OCI-LY3 (cell line): ENCODE data around the gene MMS22L.

Experiments
- H2AFZ ChIP-seq: fragments of 200-600, 300-600 bp; shearing (Covaris generic); 2 replicates; pipeline ENCODE4 v1.6.0; 2014; ENCODE audit warnings: antibody characterized with exemption, low read depth, low read length
- H3K27ac ChIP-seq: fragments of 200-600, 300-600 bp; sonication (generic); 2 replicates; pipeline ENCODE4 v1.5.1; 2014; ENCODE audit warnings: mild to moderate bottlenecking, low read length, moderate library complexity, mixed read lengths
- H3K27me3 ChIP-seq: fragments of 200-600, 300-600 bp; sonication (generic); 2 replicates; pipeline ENCODE4 v1.6.1; 2014; ENCODE audit warnings: low read depth, low read length, mixed read lengths
- H3K36me3 ChIP-seq: fragments of 200-600, 300-600 bp; sonication (generic); replicated peaks from 2 replicates; pipeline ENCODE3; 2014; ENCODE audit warnings: low read depth, low read length, mixed read lengths
- H3K4me1 ChIP-seq: fragments of 300-600, 200-600 bp; sonication (generic); 2 replicates; pipeline ENCODE4 v1.6.1; 2014; ENCODE audit warnings: low read length, mixed read lengths
- H3K4me2 ChIP-seq: fragments of 200-600, 300-600 bp; sonication (generic); 2 replicates; pipeline ENCODE4 v1.6.1; 2014; ENCODE audit warnings: low read length, mixed read lengths
- H3K4me3 ChIP-seq: fragments of 300-600, 200-600 bp; sonication (generic); 2 replicates; pipeline ENCODE4 v1.5.1; 2014; ENCODE audit warnings: antibody characterized with exemption, mild to moderate bottlenecking, low read length, moderate library complexity
- H3K79me2 ChIP-seq: fragments of 300-600, 200-600 bp; shearing (Covaris generic); 2 replicates; pipeline ENCODE4 v1.6.1; 2014; ENCODE audit warnings: mild to moderate bottlenecking, low read length, mixed read lengths
- H3K9ac ChIP-seq: fragments of 300-600, 200-600 bp; shearing (Covaris generic); 2 replicates; pipeline ENCODE4 v1.6.0; 2014; ENCODE audit warnings: mild to moderate bottlenecking, low read length, moderate library complexity
- H3K9me3 ChIP-seq: fragments of 200-600, 300-600 bp; shearing (Covaris generic); 2 replicates; pipeline ENCODE4 v1.6.1; 2014; ENCODE audit warnings: low read length, mixed read lengths; ENCODE audit not compliant: insufficient read depth
- H4K20me1 ChIP-seq: fragments of 200-600, 300-600 bp; sonication (generic); 2 replicates; pipeline ENCODE4 v1.6.1; 2016; ENCODE audit warnings: low read length, mixed read lengths; ENCODE audit not compliant: insufficient read depth
- EZH2phosphoT487 ChIP-seq: fragments of 200-600 bp; shearing (Covaris generic); IDR thresholded peaks from 2 replicates; pipeline ENCODE4 v1.6.1; 2018; ENCODE audit warnings: antibody characterized with exemption, mixed run types, low read depth
- TF ChIP-seq, protein P1 (sequence below): fragments of 200-600, 300-600 bp; sonication (generic); IDR thresholded peaks from 2 replicates; pipeline ENCODE4 v1.5.1; 2014; ENCODE audit warnings: antibody characterized with exemption, low read length, low read depth

MMS22L gene

DNA sequence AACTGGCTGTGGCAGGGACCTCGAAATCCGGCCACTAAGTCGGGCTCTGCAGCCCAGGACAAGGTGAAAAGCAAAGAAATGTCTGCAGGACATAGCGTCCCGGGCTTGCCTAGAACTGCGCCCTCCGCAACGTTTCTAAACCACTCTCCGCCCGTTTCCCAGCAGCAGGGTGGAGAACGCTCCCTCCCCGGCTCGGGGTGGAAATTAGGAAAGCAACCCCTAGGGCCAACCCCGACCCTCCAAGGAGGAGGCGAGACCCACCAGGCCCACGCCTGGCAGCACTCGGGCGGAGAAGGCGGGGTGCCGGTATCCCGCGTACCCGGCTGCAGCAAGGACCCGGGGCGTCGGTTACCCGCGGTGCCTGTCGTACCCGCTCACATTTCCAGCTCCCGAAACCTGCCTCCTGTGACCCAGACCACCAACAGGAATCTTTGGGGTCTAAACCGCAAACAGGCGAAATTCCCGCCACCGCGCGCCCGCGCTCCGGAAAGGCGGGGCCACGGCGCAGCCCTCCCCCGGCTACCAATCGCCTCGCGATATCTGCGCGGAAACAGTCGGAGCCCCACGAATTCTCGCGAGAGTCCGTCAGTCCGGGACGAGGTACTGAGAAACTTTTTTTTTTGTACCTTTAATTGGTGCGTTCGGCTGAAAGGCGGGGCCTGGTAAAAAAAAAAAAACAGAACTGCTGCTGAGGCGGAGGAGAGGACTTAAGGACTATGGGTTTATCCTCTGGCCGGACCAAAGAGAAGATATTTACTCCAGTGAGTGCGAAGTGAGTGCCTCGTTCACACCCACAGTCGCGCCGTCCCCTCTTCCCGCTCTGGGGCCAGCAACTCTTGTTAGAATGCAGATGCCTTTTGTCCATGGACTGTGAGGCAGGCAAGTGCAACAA lies at the start of gene MMS22L:
TSS of gene MMS22L (minus strand) at position 491 of the 892 bp plus-strand sequence. CDS start 739 bp downstream, outside the sequence.
- H3K4me2 ChIP-seq: peak within 1 kb of the TSS; percentile 94
- H3K27ac ChIP-seq: peak within 1 kb of the TSS; percentile 61
- H3K4me1 ChIP-seq: peaks cover 15% of the 10 kb centered on the region; the same call in 1 of the 2 replicates
- H3K79me2 ChIP-seq: peaks cover 22% of the 10 kb centered on the region
- no peaks in the 10 kb centered on the region for H4K20me1 ChIP-seq
- H3K4me3 ChIP-seq: peak within 1 kb of the TSS; percentile 91
- H3K9me3 ChIP-seq: no peaks in the 10 kb centered on the region
- H2AFZ ChIP-seq: peak within 1 kb of the TSS; percentile 100
- peak within 1 kb of the TSS; percentile 98 for H3K9ac ChIP-seq
- TF ChIP-seq EZH2phosphoT487: no peak
- H3K36me3 ChIP-seq: peaks cover 9% of the 10 kb centered on the region
- H3K27me3 ChIP-seq: no peaks in the 10 kb centered on the region

DNA sequence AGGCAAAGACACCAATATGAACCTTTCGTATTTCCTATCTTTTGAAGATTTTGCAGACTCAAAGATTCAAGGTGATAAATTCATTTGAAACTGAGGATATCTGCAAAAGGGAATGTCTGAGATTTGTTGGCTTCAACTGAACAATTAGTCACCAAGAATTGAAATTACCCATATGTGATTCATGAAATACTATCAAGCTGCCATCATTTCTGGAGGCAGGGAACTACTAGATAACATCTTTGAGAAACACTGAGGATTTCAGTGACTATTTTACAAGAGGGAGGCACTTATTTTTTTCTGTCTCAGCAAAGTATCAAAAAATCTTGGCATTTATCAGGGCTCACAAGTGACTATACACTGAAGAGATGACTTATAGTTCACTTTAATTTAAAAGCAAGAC lies 39.8 kb upstream of the MMS22L start:
- H3K4me3 ChIP-seq: no peak overlapping the region
- TF ChIP-seq EZH2phosphoT487: no peak
- TF ChIP-seq, protein P1, sequence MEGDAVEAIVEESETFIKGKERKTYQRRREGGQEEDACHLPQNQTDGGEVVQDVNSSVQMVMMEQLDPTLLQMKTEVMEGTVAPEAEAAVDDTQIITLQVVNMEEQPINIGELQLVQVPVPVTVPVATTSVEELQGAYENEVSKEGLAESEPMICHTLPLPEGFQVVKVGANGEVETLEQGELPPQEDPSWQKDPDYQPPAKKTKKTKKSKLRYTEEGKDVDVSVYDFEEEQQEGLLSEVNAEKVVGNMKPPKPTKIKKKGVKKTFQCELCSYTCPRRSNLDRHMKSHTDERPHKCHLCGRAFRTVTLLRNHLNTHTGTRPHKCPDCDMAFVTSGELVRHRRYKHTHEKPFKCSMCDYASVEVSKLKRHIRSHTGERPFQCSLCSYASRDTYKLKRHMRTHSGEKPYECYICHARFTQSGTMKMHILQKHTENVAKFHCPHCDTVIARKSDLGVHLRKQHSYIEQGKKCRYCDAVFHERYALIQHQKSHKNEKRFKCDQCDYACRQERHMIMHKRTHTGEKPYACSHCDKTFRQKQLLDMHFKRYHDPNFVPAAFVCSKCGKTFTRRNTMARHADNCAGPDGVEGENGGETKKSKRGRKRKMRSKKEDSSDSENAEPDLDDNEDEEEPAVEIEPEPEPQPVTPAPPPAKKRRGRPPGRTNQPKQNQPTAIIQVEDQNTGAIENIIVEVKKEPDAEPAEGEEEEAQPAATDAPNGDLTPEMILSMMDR: no peak
- H3K9me3 ChIP-seq: no peaks in the 10 kb centered on the region
- no peak overlapping the region for H3K4me2 ChIP-seq
- H3K36me3 ChIP-seq: no peaks in the 10 kb centered on the region
- no peaks in the 10 kb centered on the region for H3K79me2 ChIP-seq
- no peaks in the 10 kb centered on the region for H3K27me3 ChIP-seq
- H3K27ac ChIP-seq: no peak overlapping the region
- no peaks in the 10 kb centered on the region for H3K4me1 ChIP-seq
- H3K9ac ChIP-seq: no peak overlapping the region
- H2AFZ ChIP-seq: no peak overlapping the region
- H4K20me1 ChIP-seq: no peaks in the 10 kb centered on the region

- Histone ChIP-seq H3K9me3 (no peaks in the 10 kb centered on the region), H2AFZ (no peak overlapping the region), H3K27ac (no peak overlapping the region), H3K4me1 (no peaks in the 10 kb centered on the region), H4K20me1 (no peaks in the 10 kb centered on the region), H3K9ac (no peak overlapping the region), H3K36me3 (no peaks in the 10 kb centered on the region), H3K79me2 (no peaks in the 10 kb centered on the region), H3K4me3 (no peak overlapping the region), H3K27me3 (no peaks in the 10 kb centered on the region), H3K4me2 (no peak overlapping the region)
- TF ChIP-seq, protein P1: no peak
- no peak for TF ChIP-seq EZH2phosphoT487
These were observed 39.2 kb upstream of the MMS22L start for GRCh38 chr6:97322226-97322625.

DNA sequence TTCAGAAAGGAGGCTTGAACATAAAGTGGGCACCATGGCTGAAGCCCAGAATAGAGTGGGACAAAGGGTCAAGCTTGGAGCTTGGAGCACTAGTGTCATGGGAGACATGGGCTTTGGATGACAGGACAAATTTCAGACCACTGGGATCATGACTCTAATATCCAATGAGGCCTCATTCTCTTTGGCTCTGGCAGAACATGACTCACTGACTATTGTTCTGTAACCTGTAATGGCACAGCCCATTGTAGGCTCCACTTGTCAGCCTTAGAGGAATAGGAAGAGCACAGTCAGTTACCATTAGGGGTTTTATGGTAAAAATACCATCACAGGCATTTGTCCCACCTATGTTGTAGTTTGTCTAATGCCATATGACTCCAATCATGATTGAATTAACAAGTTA lies 34.0 kb upstream of the MMS22L start:
- no peak for TF ChIP-seq EZH2phosphoT487
- TF ChIP-seq, protein P1: no peak
- H3K79me2 ChIP-seq: no peaks in the 10 kb centered on the region
- no peak overlapping the region for H3K4me3 ChIP-seq
- no peaks in the 10 kb centered on the region for H3K4me1 ChIP-seq
- no peaks in the 10 kb centered on the region for H3K36me3 ChIP-seq
- no peaks in the 10 kb centered on the region for H3K9me3 ChIP-seq
- no peak overlapping the region for H3K4me2 ChIP-seq
- no peaks in the 10 kb centered on the region for H3K27me3 ChIP-seq
- no peak overlapping the region for H3K27ac ChIP-seq
- no peak overlapping the region for H3K9ac ChIP-seq
- no peak overlapping the region for H2AFZ ChIP-seq
- H4K20me1 ChIP-seq: no peaks in the 10 kb centered on the region
